ENCODE results near the gene PXK.

GRCh38 chr3:58350627-58351013 is 17.9 kb downstream of the PXK start:
- TF ChIP-seq POLR2A (IDR thresholded peaks at IDR 0.05): no peak
- no peak for TF ChIP-seq CTCF (IDR thresholded peaks at IDR 0.05)
